HG02642 (cell line): ENCODE data around the gene PGAM2.

Experiments
- ATAC-seq: cut with Tn5 transposase; IDR thresholded peaks from one replicate; pipeline ENCODE4 v1.9.1; 2021; ENCODE audit warnings: mild to moderate bottlenecking; ENCODE audit not compliant: unreplicated experiment, poor library complexity

PGAM2 gene

GRCh38 chr7:44086627-44087026, 21.3 kb upstream of the PGAM2 start:
- no peak for ATAC-seq

- ATAC-seq, result no peak
Measured at GRCh38 chr7:44085546-44085945, 20.2 kb upstream of the PGAM2 start.

- no peak for ATAC-seq
Measured at GRCh38 chr7:44084701-44085100, 19.3 kb upstream of the PGAM2 start.

- no peak for ATAC-seq
Measured at GRCh38 chr7:44083796-44084195, 18.4 kb upstream of the PGAM2 start.

- peak; percentile 93 for ATAC-seq
Measured at GRCh38 chr7:44082541-44083207, 17.3 kb upstream of the PGAM2 start.

- no peak for ATAC-seq
Measured at GRCh38 chr7:44081266-44081748, 15.9 kb upstream of the PGAM2 start.

- no peak for ATAC-seq
Measured at GRCh38 chr7:44080686-44081265, 15.4 kb upstream of the PGAM2 start.

GRCh38 chr7:44080118-44080517, 14.8 kb upstream of the PGAM2 start:
- ATAC-seq, result no peak

- ATAC-seq, result no peak
Measured at GRCh38 chr7:44079331-44080021, 14.1 kb upstream of the PGAM2 start.

- ATAC-seq, result no peak
Measured at GRCh38 chr7:44078521-44078920, 13.2 kb upstream of the PGAM2 start.

GRCh38 chr7:44077681-44078091, 12.3 kb upstream of the PGAM2 start:
- ATAC-seq, result no peak

- ATAC-seq, result no peak
Measured at GRCh38 chr7:44077061-44077460, 11.7 kb upstream of the PGAM2 start.

- ATAC-seq, result no peak
Measured at GRCh38 chr7:44076101-44076895, 10.9 kb upstream of the PGAM2 start.

GRCh38 chr7:44075296-44076075, 10.1 kb upstream of the PGAM2 start:
- no peak for ATAC-seq

GRCh38 chr7:44074349-44074695, 9.0 kb upstream of the PGAM2 start:
- no peak for ATAC-seq

GRCh38 chr7:44073664-44074348, 8.4 kb upstream of the PGAM2 start:
- ATAC-seq, result peak; percentile 52

GRCh38 chr7:44072364-44073231, 7.2 kb upstream of the PGAM2 start:
- ATAC-seq, result no peak

- ATAC-seq, result no peak
Measured at GRCh38 chr7:44071726-44072363, 6.5 kb upstream of the PGAM2 start.
